Kidney epithelial cell (primary cell): ENCODE measurements around the gene MAVS. TPM values are rescaled to one million over a fixed set of nuclear protein-coding genes. Genes with fewer than 3 reads are reported as not detected.

Experiments used
- DNase-seq: peaks from one replicate; pipeline ENCODE4 v3.0.0-alpha.2; 2010; ENCODE audit warnings: low read depth
- H3K27me3 ChIP-seq: 2 replicates; pipeline ENCODE4 v1.6.0; 2011; ENCODE audit warnings: low read length; ENCODE audit not compliant: control insufficient read depth, insufficient read depth
- H3K36me3 ChIP-seq: 2 replicates; pipeline ENCODE4 v1.5.1; 2011; ENCODE audit warnings: low read length; ENCODE audit not compliant: control insufficient read depth, insufficient read depth
- H3K4me3 ChIP-seq: 2 replicates; pipeline ENCODE4 v1.5.1; 2011; ENCODE audit warnings: low read depth, mild to moderate bottlenecking, control low read depth, low read length
- total RNA-seq: library from RNA; depleted of rRNA; stranded (reverse); fragments of >200 nt; gene quantifications from 2 replicates; pipeline ENCODE4 v1.2.3, GENCODE V29; 2015
- TF ChIP-seq, protein P1 (sequence below): IDR thresholded peaks from 2 replicates; pipeline ENCODE4 v1.5.1; 2011; ENCODE audit warnings: mild to moderate bottlenecking, moderate library complexity, low read length, control low read depth, inconsistent platforms; ENCODE audit not compliant: insufficient read depth, poor library complexity, severe bottlenecking

MAVS gene
- total RNA-seq, 1 donor from 2014 or later = 30.8 TPM

DNA sequence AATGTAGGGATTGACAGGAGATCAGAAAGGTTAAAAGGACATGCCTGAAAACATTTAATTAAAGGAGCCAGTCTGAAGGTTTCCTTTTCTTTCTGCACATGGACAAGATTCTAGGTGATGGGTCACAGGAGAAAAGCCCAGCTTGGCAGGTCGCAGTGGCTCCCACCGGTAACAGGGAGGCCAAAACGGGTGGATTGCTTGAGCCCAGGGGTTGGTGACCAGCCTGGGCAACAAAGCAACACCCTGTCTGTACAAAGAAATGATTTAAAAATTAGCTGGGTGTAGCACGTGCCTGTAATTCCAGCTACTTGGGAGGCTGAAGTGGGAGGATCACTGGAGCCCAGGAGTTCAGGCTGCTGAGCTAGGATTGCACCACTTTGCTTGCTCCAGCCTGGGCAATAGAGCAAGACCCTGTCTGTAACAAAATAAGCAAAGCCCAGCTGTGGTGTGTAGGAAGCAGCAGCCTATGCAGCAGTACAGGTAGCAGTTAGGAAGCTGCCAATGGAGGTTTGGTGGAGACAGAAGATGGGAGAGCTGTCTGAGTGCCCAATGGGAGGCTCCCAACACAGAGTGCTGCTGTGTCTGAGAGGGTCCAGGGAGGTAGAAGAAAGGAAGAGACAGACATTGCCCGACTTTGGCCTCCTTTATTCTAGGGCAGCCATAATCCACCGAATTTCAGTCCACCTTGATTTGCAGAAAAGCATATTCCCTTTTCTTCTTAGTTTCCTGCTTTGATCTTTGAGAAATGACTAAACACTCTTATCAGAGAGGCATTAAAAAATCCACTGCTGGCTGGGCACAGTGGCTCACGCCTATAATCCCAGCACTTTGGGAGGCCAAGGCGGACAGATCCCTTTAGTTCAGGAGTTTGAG, 33.4 kb upstream of the MAVS start:
- Histone ChIP-seq H3K36me3 (no peaks in the 10 kb centered on the region), H3K27me3 (no peaks in the 10 kb centered on the region), H3K4me3 (no peak overlapping the region)
- TF ChIP-seq, protein P1, sequence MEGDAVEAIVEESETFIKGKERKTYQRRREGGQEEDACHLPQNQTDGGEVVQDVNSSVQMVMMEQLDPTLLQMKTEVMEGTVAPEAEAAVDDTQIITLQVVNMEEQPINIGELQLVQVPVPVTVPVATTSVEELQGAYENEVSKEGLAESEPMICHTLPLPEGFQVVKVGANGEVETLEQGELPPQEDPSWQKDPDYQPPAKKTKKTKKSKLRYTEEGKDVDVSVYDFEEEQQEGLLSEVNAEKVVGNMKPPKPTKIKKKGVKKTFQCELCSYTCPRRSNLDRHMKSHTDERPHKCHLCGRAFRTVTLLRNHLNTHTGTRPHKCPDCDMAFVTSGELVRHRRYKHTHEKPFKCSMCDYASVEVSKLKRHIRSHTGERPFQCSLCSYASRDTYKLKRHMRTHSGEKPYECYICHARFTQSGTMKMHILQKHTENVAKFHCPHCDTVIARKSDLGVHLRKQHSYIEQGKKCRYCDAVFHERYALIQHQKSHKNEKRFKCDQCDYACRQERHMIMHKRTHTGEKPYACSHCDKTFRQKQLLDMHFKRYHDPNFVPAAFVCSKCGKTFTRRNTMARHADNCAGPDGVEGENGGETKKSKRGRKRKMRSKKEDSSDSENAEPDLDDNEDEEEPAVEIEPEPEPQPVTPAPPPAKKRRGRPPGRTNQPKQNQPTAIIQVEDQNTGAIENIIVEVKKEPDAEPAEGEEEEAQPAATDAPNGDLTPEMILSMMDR = no peak
- DNase-seq = no peak

DNA sequence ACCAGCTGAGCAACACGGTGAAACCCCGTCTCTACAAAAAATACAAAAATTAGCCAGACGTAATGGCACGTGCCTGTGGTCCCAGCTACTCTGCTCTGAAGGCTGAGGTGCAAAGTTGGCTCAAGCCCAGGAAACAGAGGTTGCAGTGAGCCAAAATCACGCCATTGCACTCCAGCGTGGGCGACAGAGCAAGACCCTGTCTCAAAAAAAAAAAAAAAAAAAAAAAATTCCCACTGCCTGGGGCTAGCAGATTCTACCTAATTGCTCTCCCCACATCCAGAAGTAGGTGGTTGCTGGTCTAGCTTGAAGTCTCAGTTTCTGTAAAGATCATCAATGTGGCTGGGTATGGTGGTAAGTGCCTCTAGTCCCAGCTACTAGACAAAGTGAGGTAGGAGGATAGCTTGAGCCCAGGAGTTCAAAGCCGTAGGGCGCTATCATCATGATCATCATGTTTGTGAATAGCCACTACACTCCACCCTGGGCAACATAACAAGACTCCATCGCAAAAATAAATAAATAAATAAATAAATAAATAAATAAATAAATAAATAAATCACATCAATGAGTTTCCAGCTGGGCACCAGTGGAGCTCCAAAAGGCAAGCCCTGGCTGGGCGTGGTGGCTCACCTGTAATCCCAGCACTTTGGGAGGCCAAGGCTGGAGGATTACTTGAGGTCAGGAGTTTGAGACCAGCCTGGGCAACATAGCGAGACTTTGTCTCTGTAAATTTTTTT, 32.6 kb upstream of the MAVS start:
- DNase-seq = no peak
- TF ChIP-seq, protein P1 = no peak
- Histone ChIP-seq H3K4me3 (no peak overlapping the region), H3K27me3 (no peaks in the 10 kb centered on the region), H3K36me3 (no peaks in the 10 kb centered on the region)

DNA sequence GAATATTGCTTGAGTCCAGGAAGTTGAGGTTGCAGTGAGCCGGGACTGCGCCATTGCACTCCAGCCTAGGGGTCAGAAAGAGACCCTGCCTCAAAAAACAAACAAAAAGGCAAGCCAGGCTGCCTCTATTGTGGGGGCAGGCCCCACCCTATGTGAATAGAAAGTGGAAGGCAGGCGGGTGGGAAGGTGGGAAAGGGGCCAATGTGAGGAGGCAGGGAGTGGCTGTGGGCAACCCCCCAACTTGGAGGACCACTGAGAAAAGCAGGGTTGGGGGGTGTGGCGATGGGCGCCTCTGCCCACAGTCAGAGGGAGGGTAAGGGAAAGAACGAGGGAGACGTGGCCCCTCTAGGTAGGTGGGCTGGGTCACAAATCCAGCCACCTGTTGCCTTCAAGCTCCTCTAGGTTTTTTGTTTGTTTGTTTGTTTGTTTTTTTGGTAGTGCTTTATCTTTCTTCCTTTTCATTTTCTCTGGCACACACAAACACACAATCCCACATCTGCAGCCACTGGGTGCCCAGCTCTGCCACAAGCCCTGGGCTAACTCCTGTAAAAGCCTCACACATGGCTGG, 31.6 kb upstream of the MAVS start:
- H3K4me3 ChIP-seq = no peak overlapping the region
- H3K27me3 ChIP-seq = no peaks in the 10 kb centered on the region
- H3K36me3 ChIP-seq = no peaks in the 10 kb centered on the region
- no peak for DNase-seq
- TF ChIP-seq, protein P1 = no peak

DNA sequence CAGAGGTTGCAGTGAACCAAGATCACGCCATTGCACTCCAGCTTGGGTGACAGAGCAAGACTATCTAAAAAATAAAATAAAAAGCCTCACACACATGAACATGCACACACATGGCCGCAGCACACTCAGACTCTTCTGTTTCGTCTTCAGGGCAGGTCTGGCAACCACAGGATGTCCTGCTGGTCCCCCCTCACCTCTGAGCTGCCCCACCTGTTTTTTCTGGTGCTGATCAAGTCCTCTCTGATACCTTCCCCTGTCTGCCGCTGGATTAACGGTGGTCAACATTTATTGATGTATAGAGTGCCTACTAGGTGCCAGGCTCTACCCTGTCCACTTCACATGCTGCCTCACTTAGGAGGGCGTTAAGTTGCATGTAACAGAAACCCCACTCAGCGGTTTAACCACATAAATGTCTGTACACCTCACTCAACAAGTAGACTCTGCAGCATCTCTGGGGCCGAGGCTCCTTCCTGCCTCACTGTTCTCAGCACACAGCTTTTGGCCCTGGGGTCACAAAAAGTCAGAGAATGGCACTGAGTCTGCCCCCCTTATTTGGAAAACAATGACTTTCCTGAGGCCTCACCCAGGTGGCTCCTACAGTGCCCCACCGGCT, 30.8 kb upstream of the MAVS start:
- DNase-seq = no peak
- Histone ChIP-seq H3K27me3 (no peaks in the 10 kb centered on the region), H3K36me3 (no peaks in the 10 kb centered on the region), H3K4me3 (no peak overlapping the region)
- TF ChIP-seq, protein P1 = no peak

DNA sequence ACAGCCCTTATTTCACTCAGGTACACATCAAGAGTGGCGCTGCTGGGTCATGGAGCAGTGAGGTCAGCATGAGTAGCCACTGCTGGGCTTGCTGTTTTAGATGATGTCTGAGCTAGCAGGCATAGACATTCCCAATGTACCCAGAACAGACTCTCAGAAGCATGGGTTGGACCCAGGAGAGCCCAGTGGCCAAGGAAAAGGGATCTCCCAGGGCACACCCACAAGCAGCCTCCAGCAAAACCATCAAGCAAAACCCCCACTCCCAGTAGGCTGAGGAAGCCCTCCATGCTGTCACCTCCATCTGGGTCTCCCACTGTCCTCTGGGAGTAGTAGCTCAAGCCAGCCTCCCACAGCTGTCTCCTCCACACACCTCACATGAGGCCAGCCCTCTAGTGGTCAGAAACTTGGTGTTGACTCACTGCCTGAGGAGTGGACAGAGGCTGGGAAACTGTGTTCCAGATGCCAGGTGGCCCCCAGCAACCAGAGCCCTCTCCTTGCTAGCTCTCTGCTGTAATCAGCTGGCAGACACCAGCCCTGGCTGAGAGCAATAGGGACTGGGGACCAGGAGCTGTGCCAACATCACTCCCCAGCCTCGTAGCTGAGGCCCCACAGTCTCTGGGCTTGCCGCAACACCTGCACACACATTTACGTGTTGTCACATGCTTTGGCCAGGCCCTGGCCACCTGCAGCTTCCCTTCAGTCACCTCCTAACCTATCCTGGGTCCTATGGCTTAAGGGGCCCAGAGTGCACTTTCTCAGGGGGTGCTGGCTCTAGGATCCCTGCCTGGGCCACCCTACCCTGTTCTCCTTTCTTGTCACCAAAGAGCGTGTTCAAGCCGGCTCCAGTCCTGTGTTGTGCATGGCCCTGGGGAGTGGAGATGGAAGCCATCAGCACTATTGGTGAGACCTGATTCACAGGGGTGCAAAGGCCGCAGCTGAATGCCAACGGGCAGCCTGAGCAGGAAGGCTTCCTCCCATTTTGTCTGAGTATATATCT, 28.2 kb upstream of the MAVS start:
- TF ChIP-seq, protein P1 = peak; percentile 78
- no peaks in the 10 kb centered on the region for H3K27me3 ChIP-seq
- DNase-seq = no peak
- H3K4me3 ChIP-seq = no peak overlapping the region
- H3K36me3 ChIP-seq = no peaks in the 10 kb centered on the region
